Naive B cell (primary cell): Measurements from ENCODE around the gene OR10T2. TPM values are rescaled to one million over a fixed set of nuclear protein-coding genes. Genes with fewer than 3 reads are reported as not detected.
"Not testable (repeated sequence)": the region's sequence is repeated elsewhere in the genome, so short reads cannot be mapped to it uniquely, and the experiment has no call there.

Source experiments
- ATAC-seq, 2 donors: fragments of 150-1000 bp; cut with Tn5 transposase; 2 replicates each; pipeline ENCODE4 v1.10.0; 2021; ENCODE audit warnings: low read depth in 2 of 2, mild to moderate bottlenecking in 2 of 2, moderate library complexity in 2 of 2
- DNase-seq: peaks from one replicate; pipeline ENCODE4 v3.0.0; 2022
- H3K27ac Mint-ChIP-seq, 6 donors: one replicate each; pipeline ENCODE4 v1.8.0; 2020 to 2022; ENCODE audit warnings: mild to moderate bottlenecking in 6 of 6, mixed read lengths in 6 of 6, moderate library complexity in 5 of 6, inconsistent platforms in 2 of 6
- H3K27me3 Mint-ChIP-seq, 3 donors: one replicate each; pipeline ENCODE4 v1.8.0; 2021 to 2022; ENCODE audit warnings: mixed read lengths in 3 of 3, mild to moderate bottlenecking in 1 of 3
- H3K36me3 Mint-ChIP-seq, 2 donors: one replicate each; pipeline ENCODE4 v1.8.0; 2020 to 2022; ENCODE audit warnings: mixed read lengths in 2 of 2, inconsistent platforms in 1 of 2, mild to moderate bottlenecking in 1 of 2
- H3K4me1 Mint-ChIP-seq, 3 donors: one replicate each; pipeline ENCODE4 v1.8.0; 2020 to 2022; ENCODE audit warnings: mixed read lengths in 3 of 3, inconsistent platforms in 1 of 3, mild to moderate bottlenecking in 1 of 3, moderate library complexity in 1 of 3
- H3K4me3 Mint-ChIP-seq, 8 donors: one replicate each; pipeline ENCODE4 v1.8.0; 2020 to 2022; ENCODE audit warnings: mild to moderate bottlenecking in 8 of 8, mixed read lengths in 8 of 8, moderate library complexity in 8 of 8, inconsistent platforms in 2 of 8
- H3K9me3 Mint-ChIP-seq, 7 donors: one replicate each; pipeline ENCODE4 v1.8.0; 2020 to 2022; ENCODE audit warnings: mixed read lengths in 7 of 7, mild to moderate bottlenecking in 5 of 7, inconsistent platforms in 2 of 7, moderate library complexity in 1 of 7
- polyA plus RNA-seq, 6 donors: library from polyadenylated mRNA; unstranded; fragments of 300-500 nt; fragmentation: Illumina TruSeq; gene quantifications; one replicate each; pipeline ENCODE4 v1.2.3, GENCODE V29; 2021; ENCODE audit warnings: low read depth in 6 of 6

The OR10T2 gene
- polyA plus RNA-seq, 6 donors from 2014 or later, result not detected

- H3K4me3 Mint-ChIP-seq, ATAC-seq, DNase-seq, H3K27ac Mint-ChIP-seq, H3K36me3 Mint-ChIP-seq, H3K27me3 Mint-ChIP-seq: not testable (repeated sequence)
- H3K9me3 Mint-ChIP-seq, result peaks cover 3 to 15% (median 7%) of the 10 kb centered on the region in 7 donors
- peaks cover 9 to 10% (median 10%) of the 10 kb centered on the region in 3 donors for H3K4me1 Mint-ChIP-seq
Observed at GRCh38 chr1:158348946-158349345, 50.3 kb downstream of the OR10T2 start.

Other genes starting within 250 kb of the OR10T2 start
- 10 to 100 TPM in 4 of 6 donors, 1 to 10 TPM in 2; 4.1 to 19.4 (median 11.6) TPM for gene CD1D, start 218.6 kb downstream of the OR10T2 start, polyA plus RNA-seq
- gene CD1A, start 145.0 kb downstream of the OR10T2 start, polyA plus RNA-seq, result 10 to 100 TPM; 11.0 to 56.8 (median 17.5) TPM
- gene CD1C, start 109.5 kb downstream of the OR10T2 start, polyA plus RNA-seq, result 100 to 1,000 TPM in 5 of 6 donors, 10 to 100 TPM in 1; 58.4 to 396 (median 159) TPM
- gene CD1B, start 67.9 kb downstream of the OR10T2 start, polyA plus RNA-seq, result not detected
- not detected for gene CD1E, start 45.6 kb downstream of the OR10T2 start, polyA plus RNA-seq
- gene OR10K2, start 26.8 kb upstream of the OR10T2 start, polyA plus RNA-seq, result not detected
- not detected for gene OR10K1, start 62.4 kb upstream of the OR10T2 start, polyA plus RNA-seq
- not detected for gene OR10R2, start 72.8 kb upstream of the OR10T2 start, polyA plus RNA-seq
- not detected for gene OR6Y1, start 154.9 kb upstream of the OR10T2 start, polyA plus RNA-seq
- not detected for gene OR6P1, start 171.1 kb upstream of the OR10T2 start, polyA plus RNA-seq
- not detected for gene OR10X1, start 180.4 kb upstream of the OR10T2 start, polyA plus RNA-seq
- not detected for gene OR10Z1, start 205.8 kb upstream of the OR10T2 start, polyA plus RNA-seq